Endodermal cell (in vitro differentiated cells): Measurements from ENCODE around the gene MTA1. TPM values are rescaled to one million over a fixed set of nuclear protein-coding genes. Genes with fewer than 3 reads are reported as not detected.

Source experiments
- DNase-seq: peaks from one replicate; pipeline ENCODE4 v3.0.0-alpha.2; 2017
- H3K27ac ChIP-seq: 2 replicates; pipeline ENCODE4 v1.5.1; 2013; ENCODE audit warnings: mild to moderate bottlenecking, low read depth, low read length, moderate library complexity
- H3K27me3 ChIP-seq: 2 replicates; pipeline ENCODE4 v1.6.1; 2013; ENCODE audit warnings: mild to moderate bottlenecking, low read length, moderate library complexity; ENCODE audit not compliant: insufficient read depth, control insufficient read depth, poor library complexity, severe bottlenecking
- H3K36me3 ChIP-seq: 2 replicates; pipeline ENCODE4 v1.7.0; 2013; ENCODE audit warnings: mild to moderate bottlenecking, low read length, moderate library complexity; ENCODE audit not compliant: control insufficient read depth, insufficient read depth
- H3K4me1 ChIP-seq: one replicate; pipeline ENCODE4 v1.7.0; 2013; ENCODE audit warnings: low read length; ENCODE audit not compliant: control insufficient read depth, insufficient read depth
- H3K4me3 ChIP-seq: 2 replicates; pipeline ENCODE4 v1.5.1; 2013; ENCODE audit warnings: mild to moderate bottlenecking, low read length, moderate library complexity
- H3K9ac ChIP-seq: 2 replicates; pipeline ENCODE4 v1.6.1; 2013; ENCODE audit warnings: mild to moderate bottlenecking, low read length, moderate library complexity; ENCODE audit not compliant: poor library complexity, severe bottlenecking; ENCODE audit errors: extremely low read depth
- H3K9me3 ChIP-seq: 2 replicates; pipeline ENCODE4 v1.6.1; 2013; ENCODE audit warnings: mild to moderate bottlenecking, low read length, moderate library complexity; ENCODE audit not compliant: control insufficient read depth
- H3K27ac Mint-ChIP-seq: 2 replicates; pipeline ENCODE4 v1.8.0; 2020; ENCODE audit warnings: mixed read lengths
- H3K27me3 Mint-ChIP-seq: 2 replicates; pipeline ENCODE4 v1.8.0; 2021; ENCODE audit warnings: mild to moderate bottlenecking, mixed read lengths; ENCODE audit not compliant: insufficient read depth
- H3K36me3 Mint-ChIP-seq: 2 replicates; pipeline ENCODE4 v1.8.0; 2020; ENCODE audit warnings: low read depth, mixed read lengths
- H3K4me1 Mint-ChIP-seq: 2 replicates; pipeline ENCODE4 v1.8.0; 2020; ENCODE audit warnings: mixed read lengths
- H3K4me3 Mint-ChIP-seq: 2 replicates; pipeline ENCODE4 v1.8.0; 2020; ENCODE audit warnings: mild to moderate bottlenecking, moderate library complexity, mixed read lengths
- H3K9me3 Mint-ChIP-seq: 2 replicates; pipeline ENCODE4 v1.8.0; 2020; ENCODE audit warnings: mild to moderate bottlenecking, mixed read lengths
- WGBS, 2 experiments: methylation state at CpG; one replicate each; pipeline versions ENCODE4 v1.1.5 to v1.1.7; 2013; ENCODE audit warnings: missing lambda C conversion rate in 2 of 2, mixed read lengths in 1 of 2; ENCODE audit not compliant: insufficient coverage in 1 of 2, insufficient read length in 1 of 2; 5-methylcytosine and 5-hydroxymethylcytosine counted together
- total RNA-seq, 2 donors: library from RNA; stranded (reverse); fragmentation: NEBNext Ultra II Directional in 1 of 2; extraction: Animal tissue kit (Norgen Biotek cat#: 25700) in 1 of 2; gene quantifications; 2 replicates in 1 of 2; 3 replicates in 1 of 2; pipeline ENCODE4 v1.2.1, GENCODE V29; 2021
- TF ChIP-seq, protein P1 (sequence below): fragments of 200-600 bp; sonication (generic); conservative IDR thresholded peaks from 2 replicates; pipeline ENCODE4 v1.5.0; 2021; ENCODE audit warnings: antibody characterized with exemption, mild to moderate bottlenecking

The MTA1 gene
- total RNA-seq, 2 donors from 2014 or later: 245 to 246 TPM

DNA sequence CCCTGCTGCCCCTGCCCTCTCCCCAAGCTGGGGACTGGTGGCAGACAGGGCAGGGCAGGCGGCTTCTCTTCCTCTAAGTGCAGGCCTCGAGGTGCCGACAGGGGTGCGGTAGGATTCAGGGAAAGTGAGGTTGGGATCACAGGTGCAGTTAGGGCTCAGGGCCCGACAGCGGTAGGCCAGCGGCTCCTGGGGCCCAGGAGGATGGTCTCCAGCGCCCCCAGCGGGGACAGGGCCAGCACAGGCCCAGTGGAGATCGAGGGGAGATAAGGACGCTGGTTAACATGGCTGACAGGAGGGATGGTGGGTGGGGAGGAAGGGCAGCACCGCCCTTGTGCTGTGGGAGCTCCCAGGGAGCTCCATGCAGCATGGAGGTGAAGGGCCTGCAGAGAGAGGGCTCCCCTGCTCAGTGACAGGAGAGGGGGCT, 66.1 kb downstream of the MTA1 start:
- H3K9me3 ChIP-seq: no peaks in the 10 kb centered on the region
- no peak overlapping the region for H3K4me3 ChIP-seq
- no peaks in the 10 kb centered on the region for H3K36me3 ChIP-seq
- Mint-ChIP-seq H3K4me3 (peak overlapping the region; percentile 41), H3K27ac (no peak overlapping the region), H3K9me3 (no peaks in the 10 kb centered on the region), H3K4me1 (peaks cover 11% of the 10 kb centered on the region), H3K27me3 (peaks cover 69% of the 10 kb centered on the region), H3K36me3 (no peaks in the 10 kb centered on the region)
- 0 to 20% methylated on average over 8 to 12 of the region's 12 CpGs for WGBS, 2 experiments
- peaks cover 62% of the 10 kb centered on the region for H3K27me3 ChIP-seq
- H3K4me1 ChIP-seq: peaks cover 9% of the 10 kb centered on the region
- DNase-seq: peak; percentile 93
- no peak overlapping the region for H3K9ac ChIP-seq
- H3K27ac ChIP-seq: no peak overlapping the region
- TF ChIP-seq, protein P1, sequence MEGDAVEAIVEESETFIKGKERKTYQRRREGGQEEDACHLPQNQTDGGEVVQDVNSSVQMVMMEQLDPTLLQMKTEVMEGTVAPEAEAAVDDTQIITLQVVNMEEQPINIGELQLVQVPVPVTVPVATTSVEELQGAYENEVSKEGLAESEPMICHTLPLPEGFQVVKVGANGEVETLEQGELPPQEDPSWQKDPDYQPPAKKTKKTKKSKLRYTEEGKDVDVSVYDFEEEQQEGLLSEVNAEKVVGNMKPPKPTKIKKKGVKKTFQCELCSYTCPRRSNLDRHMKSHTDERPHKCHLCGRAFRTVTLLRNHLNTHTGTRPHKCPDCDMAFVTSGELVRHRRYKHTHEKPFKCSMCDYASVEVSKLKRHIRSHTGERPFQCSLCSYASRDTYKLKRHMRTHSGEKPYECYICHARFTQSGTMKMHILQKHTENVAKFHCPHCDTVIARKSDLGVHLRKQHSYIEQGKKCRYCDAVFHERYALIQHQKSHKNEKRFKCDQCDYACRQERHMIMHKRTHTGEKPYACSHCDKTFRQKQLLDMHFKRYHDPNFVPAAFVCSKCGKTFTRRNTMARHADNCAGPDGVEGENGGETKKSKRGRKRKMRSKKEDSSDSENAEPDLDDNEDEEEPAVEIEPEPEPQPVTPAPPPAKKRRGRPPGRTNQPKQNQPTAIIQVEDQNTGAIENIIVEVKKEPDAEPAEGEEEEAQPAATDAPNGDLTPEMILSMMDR: peak; percentile 82

DNA sequence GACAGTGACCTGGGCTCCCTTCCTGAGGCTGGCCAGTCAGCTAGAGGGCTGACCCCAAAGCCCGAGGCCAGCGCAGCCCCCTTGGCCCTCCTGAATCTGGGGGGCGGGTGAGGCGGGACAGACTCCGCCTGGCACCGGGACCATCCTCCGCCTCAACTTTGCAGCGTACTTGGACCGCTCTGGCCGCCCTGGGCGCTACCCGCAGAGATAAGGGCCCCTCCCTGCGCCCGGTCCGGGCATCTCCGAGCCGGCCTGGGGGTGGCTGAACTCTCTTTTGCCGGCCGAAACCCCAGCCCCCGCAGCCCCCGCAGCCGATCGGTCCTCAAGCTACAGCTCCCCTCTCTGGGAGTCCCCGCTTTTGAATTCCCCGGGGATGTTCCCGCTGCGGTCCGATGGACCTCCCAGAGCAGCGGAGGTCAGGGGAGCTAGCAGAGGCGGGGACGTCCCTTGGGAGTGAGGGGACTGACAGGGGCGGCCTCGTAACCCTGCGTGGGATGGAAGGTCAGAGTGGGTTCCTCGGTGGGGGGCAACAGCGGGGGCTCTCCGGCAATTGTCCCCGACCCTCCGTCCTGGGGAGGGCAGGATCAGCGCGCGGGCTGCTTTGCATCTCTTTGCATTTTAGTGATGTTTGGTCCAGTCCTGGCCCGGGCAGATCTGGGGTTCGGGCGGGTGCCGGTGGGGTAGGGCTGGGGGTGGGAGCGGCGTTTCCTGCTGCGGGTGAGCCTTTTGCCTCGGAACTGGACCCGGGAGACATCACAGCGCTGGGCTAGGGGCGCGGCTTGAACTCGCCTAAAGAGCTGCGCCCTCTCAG, 66.7 kb downstream of the MTA1 start, which contains the start of gene CRIP1:
TSS of gene CRIP1 (plus strand) at position 724 of the 811 bp plus-strand sequence. CDS start 374 bp downstream, outside the sequence.
- H3K9me3 Mint-ChIP-seq: no peaks in the 10 kb centered on the region
- H3K27me3 Mint-ChIP-seq: peaks cover 63% of the 10 kb centered on the region
- TF ChIP-seq, protein P1: no peak
- H3K4me3 ChIP-seq: no peak within 1 kb of the TSS
- no peak within 1 kb of the TSS for H3K9ac ChIP-seq
- H3K4me3 Mint-ChIP-seq: peak within 1 kb of the TSS; percentile 41
- no peaks in the 10 kb centered on the region for H3K36me3 Mint-ChIP-seq
- H3K27me3 ChIP-seq: peaks cover 56% of the 10 kb centered on the region
- no peaks in the 10 kb centered on the region for H3K9me3 ChIP-seq
- DNase-seq: no peak
- H3K4me1 ChIP-seq: peaks cover 9% of the 10 kb centered on the region
- H3K36me3 ChIP-seq: no peaks in the 10 kb centered on the region
- H3K27ac ChIP-seq: no peak within 1 kb of the TSS
- peaks cover 11% of the 10 kb centered on the region for H3K4me1 Mint-ChIP-seq
- WGBS, 2 experiments: 6 to 9% methylated on average over 32 to 56 of the region's 56 CpGs
- no peak within 1 kb of the TSS for H3K27ac Mint-ChIP-seq

DNA sequence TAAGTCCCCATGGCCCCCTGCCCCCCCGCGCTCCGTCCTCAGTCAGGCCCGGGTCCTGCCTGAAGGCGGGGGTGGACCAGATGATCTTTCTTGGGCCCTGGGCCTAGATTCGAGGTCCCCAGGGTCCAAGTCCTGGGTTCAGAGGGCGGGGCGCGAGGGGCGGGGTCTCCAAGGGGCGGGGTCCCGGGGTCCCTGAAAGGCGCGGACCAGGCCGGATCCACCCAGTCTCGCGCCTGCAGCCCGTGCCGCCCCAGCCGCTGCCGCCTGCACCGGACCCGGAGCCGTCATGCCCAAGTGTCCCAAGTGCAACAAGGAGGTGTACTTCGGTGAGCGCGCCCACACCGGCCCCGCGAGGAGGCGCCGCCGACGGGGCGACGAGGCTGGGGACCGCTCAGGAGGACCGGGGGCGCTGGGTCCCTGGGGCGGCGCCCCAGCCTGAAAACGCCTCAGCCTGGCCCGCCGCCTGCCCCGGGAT, 67.4 kb downstream of the MTA1 start:
- WGBS, 2 experiments: 1 to 8% methylated on average over 12 to 45 of the region's 45 CpGs
- peaks cover 7% of the 10 kb centered on the region for H3K4me1 ChIP-seq
- TF ChIP-seq, protein P1: no peak
- Mint-ChIP-seq H3K27ac (no peak overlapping the region), H3K36me3 (no peaks in the 10 kb centered on the region), H3K4me1 (peaks cover 9% of the 10 kb centered on the region), H3K9me3 (peaks cover 3% of the 10 kb centered on the region), H3K4me3 (peak overlapping the region; percentile 41), H3K27me3 (peaks cover 59% of the 10 kb centered on the region)
- H3K9me3 ChIP-seq: no peaks in the 10 kb centered on the region
- peaks cover 52% of the 10 kb centered on the region for H3K27me3 ChIP-seq
- H3K27ac ChIP-seq: no peak overlapping the region
- H3K9ac ChIP-seq: no peak overlapping the region
- no peak overlapping the region for H3K4me3 ChIP-seq
- H3K36me3 ChIP-seq: no peaks in the 10 kb centered on the region
- DNase-seq: peak; percentile 82
